HG03066 (cell line): ENCODE measurements around the gene CORIN.
"Not testable (repeated sequence)": the region's sequence is repeated elsewhere in the genome, so short reads cannot be mapped to it uniquely, and the experiment has no call there.

ENCODE experiments used
- ATAC-seq: cut with Tn5 transposase; IDR thresholded peaks from one replicate; pipeline ENCODE4 v1.9.1; 2021; ENCODE audit warnings: low read depth; ENCODE audit not compliant: unreplicated experiment

CORIN gene

DNA sequence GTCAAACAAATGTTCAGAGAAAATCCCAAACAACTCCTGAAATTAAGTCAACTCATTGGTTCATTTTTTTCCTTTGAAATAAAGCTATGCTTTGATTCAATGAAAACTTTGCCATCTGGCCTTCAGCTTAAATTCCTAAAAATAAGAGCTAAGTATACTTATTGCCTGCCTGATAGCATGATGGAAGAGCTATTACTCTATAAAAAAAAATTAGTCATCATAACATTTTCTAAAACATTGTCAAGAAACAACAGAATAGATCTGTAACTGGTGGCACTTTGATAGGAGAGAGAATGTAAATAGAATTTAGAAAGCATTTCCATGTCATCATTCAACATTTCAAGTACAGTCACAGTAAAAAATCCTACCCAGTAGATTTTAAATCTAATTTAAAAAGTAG is 136.6 kb downstream of the CORIN start:
- ATAC-seq, result no peak

DNA sequence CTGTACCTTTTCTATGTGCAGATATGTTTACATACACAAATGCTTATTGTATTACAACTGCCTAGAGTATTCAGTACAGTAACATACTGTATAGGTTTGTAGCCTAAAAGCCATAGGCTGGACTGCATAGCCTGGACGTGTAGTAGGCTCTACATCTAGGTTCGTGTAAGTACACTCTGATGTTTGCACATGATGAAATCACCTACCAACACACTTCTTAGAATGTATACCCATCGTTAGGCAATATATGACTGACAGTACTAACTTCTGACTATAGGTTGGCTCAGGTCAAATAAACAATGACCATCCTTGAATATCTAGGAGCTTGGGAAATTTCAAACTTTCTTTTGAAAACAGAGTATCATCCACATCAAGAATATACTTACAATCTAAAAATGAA is 139.0 kb downstream of the CORIN start:
- no peak for ATAC-seq

DNA sequence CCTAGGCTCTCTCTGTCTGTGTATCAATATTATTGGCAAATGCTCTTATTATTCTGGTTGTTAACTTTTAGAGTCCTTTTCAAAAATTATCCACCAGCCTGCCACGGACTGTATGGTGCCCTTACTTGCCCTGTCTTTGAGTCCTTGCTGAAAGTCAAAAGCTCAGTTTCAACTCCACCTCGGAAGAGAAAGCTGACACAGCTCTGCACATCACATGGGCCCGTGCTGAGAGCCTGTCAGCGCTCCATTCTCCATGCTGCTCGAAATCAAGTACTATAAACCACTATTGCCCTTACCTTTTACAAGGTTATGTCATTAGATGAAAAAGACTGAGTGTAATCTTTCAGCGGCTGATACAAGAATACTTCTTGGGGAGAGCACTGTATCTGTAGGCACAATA is 141.0 kb downstream of the CORIN start:
- no peak for ATAC-seq

DNA sequence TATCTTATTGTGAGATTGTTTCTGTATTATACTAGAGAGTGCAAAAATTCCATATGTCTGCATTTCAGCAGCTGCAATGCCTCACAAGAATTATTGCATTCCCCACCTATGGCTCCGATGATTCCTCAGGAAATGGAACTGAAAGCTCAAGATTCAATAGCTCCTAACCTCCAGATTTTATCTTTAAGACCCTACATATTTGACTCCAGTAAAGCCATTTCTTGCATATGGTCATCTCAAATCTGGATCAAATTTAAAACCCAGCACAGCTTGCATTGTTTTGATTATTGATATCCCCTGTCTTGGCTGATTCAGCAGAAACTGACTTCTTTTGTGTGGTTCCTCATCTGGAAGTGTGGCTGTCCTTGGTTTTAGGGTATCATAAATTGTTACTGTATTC is 142.6 kb downstream of the CORIN start:
- ATAC-seq, result no peak

DNA sequence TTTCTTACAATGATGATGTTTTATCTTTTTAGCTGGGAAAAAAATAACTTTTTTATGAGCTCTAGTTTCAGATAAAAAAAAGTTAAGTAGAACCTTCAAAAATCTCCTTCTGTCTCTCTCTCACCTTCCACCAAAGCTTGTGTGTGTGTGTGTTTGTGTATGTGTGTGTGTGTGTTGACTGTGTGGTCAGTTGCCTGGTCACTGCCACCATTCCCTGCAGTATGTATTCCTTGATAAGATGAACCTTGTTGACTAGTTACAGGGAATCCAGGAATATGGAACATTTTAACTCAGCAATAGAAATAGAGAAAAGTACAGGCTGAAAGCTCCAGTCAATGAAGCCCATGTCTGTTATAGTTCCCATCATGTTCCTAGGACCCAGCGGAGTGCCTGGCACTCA is 143.5 kb downstream of the CORIN start:
- no peak for ATAC-seq

DNA sequence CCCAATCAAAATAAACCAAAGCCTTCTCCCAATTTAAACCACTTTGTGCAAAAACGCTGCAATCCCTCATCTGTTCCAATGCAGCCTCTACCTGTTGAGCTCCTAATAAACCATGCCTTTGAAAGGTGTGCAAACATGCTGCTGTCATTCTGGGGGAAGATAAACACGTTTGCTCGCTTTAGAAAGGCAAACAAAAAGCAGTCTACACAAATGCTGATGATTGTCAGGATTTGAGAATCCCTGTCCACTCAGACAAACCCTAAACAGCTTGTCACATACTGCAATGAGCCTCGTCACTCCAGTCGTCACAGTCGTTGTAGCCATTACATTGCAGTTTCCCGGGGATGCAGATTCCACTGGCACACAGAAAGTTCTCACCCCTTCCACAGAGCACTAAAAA is 145.2 kb downstream of the CORIN start:
- ATAC-seq, result no peak

DNA sequence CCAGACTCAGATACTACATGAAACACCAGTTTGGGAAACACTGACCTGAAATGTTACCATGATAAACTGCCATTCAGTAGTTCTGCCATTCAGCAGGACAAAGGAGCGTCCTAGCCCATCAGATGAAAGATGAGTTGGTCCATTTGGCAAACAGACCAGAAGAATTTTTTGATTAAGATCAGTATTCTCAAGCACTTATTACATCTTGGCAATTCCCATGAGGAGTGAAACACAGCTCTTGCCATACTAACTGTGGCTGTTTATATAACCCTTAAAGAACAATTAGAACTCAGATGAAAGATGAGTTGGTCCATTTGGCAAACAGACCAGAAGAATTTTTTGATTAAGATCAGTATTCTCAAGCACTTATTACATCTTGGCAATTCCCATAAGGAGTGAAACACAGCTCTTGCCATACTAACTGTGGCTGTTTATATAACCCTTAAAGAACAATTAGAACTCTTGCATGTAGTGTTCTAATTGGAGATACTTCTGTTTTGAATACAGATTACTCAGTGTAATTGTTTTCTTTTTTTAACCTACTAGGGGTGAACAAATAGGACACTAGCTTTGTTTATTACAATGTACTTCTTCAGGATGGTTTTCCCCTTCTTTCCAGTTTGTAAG is 146.0 kb downstream of the CORIN start:
- not testable (repeated sequence) for ATAC-seq

DNA sequence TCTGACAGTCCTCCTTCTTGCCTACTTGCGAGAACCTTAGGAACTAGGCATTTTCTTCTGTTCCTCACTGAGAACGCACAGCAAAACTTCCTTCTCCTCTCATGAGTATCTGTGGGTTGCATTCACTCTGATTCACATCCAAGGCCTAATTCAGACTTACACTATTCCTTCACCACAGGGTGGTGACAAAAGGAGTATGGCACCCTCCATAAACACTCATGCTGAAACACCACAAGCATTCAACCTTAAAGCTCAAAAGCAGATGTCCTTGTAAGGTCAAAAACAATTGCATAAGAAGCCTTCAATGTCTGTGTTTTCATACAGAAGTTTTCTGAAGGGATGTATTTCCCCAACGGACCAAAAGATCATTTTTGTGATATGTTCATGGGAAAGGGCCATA is 147.3 kb downstream of the CORIN start:
- no peak for ATAC-seq

DNA sequence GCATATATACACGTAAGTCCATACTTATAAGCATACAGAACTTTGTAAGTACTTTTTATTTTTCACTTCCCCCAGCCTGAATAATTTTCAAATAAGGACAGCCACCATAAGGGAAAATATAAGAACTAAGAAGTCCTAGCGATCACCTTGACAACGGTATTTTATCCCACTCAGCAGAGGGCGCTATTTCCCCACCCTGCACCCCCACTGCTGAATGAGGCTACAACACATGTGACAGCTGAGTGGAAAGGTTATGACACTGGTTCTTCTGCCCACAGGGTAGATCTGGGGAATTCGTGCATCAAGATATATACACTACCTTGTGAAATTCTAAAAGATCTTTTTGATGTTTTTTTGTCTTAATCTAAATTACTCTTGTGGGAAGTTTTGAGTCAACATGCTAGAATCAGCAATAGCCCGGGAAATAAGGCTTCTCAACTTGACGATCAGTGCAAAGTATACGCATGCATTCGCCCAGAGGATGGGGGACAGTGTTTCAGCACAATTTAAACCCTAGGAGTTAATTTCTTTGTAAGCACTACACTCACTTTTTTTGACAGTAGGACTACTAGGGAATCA is 151.5 kb downstream of the CORIN start:
- ATAC-seq, result peak; percentile 80

DNA sequence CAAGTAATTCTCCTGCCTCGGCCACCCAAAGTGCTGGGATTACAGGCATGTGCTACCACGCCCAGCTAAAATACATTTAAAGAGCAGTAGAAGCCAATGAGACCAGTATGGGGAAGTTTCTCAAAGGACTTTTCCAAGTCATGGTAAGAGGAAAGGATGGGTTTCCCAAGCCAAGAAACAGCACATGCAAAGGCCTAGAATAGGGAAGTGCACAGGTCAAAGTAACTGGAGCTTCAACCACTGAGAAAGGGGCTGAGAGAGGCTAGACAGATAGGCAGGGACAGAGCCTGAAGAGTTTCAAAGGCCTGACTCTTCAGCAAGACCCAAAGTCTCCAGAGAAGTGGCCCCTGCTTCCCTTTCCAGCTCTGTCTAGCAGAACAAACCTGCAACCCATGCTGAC is 162.1 kb downstream of the CORIN start:
- no peak for ATAC-seq

DNA sequence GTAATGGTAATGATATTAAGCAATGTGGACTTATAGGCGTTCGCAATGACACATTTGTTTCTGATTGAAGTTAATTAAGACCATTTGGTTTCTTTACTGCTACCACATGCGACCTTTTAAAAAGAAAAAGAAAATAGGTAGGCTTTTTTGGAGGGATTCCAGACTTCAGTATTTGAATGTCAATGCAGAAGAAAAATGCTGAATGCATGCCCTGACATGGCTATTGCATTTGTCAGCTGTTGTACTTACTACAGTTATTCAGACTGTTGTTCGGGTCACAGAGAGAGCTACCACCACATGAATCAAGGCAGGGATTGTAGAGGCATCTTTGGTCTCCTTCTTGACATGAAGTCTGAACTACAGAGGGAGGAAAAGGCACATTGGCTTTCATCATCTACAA is 163.7 kb downstream of the CORIN start:
- ATAC-seq, result no peak

DNA sequence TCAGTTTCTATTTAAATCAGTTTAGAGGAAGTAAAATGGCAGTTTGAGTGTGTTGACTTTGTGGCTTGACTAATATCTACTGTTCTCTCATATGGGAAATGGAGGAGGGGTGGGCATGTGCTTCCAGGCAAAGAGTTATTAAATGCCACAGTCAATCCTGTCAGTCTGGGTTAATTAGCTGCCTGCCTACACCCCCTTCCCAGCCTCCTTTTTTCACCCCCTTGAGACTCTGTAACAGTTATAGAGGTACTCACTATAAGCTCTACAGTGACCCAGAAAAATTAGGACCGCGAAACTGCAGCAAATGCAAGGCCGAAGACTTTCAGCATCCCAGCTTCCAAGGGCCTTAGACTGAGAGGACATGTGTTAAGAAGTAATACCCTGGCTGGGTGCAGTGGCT is 165.2 kb downstream of the CORIN start:
- no peak for ATAC-seq

DNA sequence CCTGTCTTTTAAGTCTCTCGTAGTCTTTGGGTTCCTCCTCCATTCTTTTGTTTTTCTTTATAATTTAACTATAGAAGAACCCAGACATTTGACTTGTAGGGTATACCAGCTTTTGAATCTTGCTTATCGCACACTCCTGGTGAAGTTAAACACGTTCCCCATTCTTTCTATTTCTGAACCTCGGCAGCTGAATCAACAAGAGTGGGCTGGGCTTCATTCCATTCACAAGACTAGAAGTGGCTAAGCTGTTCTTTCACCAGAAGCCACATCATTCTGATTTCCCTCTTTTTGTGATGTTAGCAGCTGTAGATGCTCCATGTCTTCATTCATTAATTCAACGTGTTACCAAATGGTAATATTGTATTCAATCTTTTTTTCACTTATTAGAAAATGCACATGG is 167.9 kb downstream of the CORIN start:
- ATAC-seq, result no peak

DNA sequence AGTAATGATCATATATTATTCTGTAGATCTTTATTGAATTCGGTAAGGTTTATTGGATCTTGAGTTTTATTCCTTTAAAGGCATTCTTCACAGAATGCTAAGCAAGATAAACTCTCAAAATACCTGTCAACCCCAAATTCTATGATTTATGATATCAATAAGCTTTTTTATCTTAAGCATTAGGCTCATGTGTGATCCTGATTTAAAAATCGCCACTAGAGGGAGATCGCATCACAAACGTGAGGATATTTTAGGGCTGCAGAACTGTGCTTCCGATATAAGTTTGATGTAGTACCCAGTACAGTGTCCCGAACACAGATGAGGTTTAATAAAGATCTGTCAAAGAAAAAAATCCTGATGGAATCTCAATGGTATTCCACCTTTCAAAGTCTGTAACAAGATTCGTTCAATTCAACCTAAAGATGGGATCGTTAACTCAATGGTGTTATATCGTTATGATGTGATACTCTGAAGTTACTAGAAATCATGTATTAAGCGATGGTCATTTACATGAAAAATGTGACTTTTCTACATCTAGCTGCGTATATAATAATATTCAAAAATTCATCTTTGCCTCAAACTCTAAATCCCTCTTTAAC is 169.0 kb downstream of the CORIN start:
- peak; percentile 82 for ATAC-seq

DNA sequence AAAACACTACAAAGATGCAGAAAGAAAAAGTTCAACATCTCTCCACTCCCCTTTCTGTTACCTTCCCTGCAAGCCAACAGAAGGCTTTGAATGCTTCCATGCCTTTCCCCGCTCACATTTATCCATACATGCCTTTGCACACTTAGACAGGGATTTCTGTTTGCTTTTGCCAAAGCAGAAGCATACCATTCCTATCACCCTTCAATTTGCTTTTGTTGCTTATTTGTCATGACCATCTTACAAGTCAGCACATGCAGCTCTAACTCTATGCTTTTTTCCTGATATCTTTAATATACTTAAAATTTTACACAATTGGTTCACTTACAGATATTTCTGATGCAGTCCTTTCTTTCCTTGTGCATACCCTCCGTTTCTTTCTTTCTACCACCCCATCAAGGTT is 169.6 kb downstream of the CORIN start:
- no peak for ATAC-seq

DNA sequence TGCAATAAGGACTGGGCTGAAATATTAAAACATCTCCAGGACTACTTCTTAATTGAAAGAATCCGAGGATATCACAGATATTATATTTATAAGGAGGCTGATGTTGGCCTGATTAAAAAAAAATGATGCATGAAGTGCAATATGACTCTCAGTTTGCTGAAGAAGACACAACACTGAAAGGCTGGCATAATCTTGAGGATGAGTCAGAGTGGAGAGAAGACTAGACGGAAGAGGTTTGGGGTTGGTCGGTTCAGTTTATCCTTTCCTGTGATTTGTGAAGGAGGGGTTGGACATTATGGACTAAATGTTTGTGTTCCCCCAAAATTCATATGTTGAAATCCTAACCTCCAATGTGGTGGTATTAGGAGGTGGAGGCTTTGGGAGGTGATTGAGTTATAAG is 170.3 kb downstream of the CORIN start:
- ATAC-seq, result no peak

DNA sequence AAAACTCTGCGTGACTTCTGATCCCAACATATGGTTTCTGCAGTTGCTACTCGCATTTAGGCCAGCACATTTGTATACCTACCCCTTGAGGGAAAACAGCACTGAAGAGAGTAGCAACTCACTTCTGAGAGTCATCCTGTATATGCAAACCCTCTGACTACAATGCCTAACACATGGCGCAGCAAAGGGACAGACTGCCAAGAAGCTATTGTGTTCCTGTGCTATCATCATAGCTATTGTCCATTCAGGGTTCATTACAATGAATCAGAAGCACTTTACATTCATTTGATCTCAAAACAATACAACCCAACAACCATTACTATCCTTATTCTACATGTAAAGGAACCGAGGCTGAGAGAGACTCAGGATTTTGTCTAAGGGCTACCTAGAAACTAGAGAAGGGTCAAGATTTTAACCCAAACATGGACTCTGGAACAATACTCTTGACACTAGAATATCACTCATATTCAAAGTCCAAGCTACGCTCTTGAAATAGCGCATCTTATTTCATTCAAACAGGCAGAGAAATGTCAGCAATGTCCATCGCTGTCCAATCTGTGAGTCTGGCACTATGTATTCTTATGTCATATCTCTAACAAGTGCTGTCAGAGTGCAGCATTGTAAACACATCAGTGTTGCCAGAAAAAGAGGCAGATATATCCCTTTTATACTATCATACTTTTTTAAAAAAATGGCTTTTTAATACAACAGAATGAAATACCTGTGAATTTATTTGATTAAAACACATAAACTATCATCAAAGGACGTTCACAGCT is 173.6 kb downstream of the CORIN start:
- no peak for ATAC-seq

DNA sequence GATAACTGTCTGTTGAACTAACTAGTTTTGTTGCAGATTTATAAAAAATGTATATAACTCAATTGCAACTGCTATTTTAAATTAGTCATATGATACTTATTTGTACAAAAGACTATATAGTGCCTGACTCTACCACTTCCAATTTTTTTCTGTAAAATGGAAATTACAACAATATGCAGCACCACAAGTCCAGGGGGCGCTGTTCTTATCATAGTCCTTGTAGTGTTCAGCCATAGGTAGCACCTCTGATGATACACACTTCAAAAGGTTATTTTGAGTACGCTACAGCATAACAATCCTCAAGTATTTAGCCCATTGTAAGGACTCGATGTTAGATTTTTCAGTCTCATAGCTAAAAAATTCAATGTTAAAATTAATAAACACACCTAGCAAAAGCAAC is 174.9 kb downstream of the CORIN start:
- ATAC-seq, result no peak

DNA sequence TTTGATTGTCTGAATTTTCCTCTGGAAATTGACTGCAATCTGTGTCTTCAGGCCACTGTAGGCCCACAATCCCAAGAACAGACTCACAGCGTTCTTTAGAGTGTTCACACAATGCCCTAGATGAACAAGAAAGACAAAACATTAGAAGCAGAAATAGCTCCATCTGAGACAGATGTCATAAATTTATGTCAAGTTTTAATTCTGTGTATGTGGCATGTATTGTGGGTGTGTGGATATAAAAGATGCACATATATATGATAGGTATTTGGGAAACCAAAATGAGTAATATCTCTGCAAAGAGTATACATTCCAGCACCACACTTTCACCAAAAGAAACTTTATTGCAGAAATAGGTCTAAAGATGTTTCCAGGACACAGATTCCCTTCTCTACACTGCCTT is 176.1 kb downstream of the CORIN start:
- no peak for ATAC-seq

DNA sequence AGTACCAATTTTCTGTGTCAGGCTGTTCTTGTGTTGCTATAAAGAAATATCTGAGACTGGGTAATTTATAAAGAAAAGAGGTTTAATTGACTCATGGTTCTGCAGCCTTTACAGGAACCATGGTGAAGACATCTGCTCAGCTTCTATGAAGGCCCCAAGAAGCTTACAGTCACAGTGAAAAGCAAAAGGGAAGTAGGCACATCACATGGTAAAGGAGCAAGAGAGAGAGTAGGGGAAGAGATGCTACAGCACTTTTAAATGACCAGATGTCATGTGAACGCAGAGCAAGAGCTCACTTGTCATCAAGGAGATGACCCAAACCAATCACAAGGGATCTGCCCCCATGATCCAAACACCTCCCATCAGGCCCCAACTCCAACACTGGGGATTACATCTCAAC is 178.5 kb downstream of the CORIN start:
- ATAC-seq, result no peak

DNA sequence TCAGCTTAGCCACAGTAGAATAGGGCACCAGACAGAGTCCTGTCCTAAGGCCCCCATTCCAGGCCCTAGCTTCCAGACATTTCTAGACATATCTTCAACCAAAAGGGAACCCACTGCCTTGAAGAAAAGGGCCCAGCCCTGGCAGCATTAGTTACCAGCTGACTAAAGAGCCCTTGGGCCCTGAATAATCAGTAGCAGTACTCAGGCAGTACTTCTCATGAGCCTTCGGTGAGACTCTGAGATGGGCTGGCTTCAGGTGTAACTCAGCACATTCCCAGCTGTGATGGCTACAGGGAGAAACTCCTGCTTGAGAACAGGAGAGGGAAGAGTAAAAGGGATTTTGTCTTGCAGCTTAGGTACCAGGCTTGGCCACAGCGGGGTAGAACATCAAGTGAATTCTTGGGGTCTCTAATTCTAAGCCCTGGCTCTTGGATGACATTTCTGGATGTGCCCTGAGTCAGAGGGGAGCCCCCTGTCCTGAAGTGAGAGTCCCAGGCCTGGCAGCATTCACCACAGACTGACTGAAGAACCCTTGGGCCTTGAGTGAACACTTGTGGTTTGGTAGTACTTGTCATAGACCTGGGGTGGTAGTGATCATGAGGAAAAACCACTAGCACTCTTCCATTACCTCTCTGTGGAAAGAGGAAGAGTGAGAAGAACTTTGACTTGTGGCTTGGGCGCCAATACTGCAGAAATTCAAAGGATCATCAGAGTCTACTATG is 182.7 kb downstream of the CORIN start:
- no peak for ATAC-seq
